NCI-H526 treated with DMSO at 0.1 percent for 48 hours (cell line): ENCODE measurements around the gene LDB3.

Experiments used
- DNase-seq: peaks from one replicate; lab custom pipeline; 2025; lab: John Stamatoyannopoulos, UW

The LDB3 gene

DNA sequence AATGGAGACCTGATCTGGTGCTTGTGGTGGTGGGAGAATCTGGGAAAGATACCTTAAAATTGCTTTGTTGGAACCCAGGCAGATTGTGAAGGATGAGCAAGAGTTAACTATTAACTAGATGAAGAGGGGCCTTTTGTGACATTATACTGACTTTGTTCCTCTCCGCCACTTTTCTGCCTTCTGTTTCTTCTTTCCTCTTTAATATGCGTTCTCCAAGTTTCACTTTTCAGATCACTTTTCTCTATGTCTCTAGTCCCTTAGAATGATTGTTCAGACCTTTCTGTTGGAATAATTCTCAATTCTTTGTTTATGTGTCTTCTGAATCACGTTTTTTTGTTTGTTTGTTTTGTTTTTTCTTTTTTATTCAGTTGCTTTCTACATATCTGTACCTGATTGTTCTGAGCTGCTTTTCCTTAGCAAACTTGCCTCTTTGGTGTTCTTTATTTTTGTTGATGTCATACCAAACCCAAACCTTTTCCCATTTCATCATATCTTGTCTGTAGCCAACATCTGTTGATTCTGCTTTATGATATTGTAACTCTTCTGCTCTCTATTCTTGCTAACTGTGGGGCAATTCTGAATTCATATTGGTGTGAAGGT lies 90.9 kb downstream of the LDB3 start:
- DNase-seq, result no peak

DNA sequence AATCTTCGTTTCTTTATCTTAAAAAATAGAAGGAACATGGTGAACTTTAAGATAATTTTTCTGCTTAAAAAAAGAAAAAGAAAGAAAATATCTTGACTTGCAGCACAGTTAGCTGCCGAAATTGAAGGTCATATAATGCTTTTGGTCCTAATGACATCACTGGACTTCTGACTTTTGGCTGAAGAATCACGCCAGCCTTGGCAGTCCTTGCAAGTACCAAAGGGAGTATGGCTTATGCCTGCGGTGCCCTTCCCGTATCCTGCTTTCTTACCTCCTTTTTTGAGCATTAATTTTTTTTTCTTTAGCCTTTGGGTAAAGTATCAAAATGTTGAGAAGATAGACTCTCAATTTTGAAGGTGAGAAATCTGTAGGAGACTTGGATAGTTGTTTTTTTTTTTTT lies 95.1 kb downstream of the LDB3 start:
- DNase-seq, result no peak

DNA sequence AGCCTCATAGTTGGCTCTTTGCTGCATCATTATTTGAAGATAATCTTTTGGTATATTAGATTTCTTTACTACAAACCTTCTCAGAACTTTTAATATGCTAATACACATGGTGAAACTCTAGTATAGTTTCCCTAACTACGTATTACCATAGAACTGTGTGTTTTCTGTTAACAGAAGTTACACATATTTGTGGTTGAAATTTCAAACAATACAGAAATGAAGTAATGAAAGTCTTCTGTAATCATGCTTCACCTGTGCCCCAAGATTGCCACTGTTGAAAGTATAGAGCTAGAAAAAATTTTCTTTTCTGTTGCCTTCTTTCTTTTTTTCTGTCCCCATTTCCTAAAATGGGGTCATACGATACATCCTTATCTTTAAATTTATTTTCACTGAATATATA lies 97.2 kb downstream of the LDB3 start:
- no peak for DNase-seq

GRCh38 chr10:86768412-86769062 lies 100.2 kb downstream of the LDB3 start:
- DNase-seq, result no peak

DNA sequence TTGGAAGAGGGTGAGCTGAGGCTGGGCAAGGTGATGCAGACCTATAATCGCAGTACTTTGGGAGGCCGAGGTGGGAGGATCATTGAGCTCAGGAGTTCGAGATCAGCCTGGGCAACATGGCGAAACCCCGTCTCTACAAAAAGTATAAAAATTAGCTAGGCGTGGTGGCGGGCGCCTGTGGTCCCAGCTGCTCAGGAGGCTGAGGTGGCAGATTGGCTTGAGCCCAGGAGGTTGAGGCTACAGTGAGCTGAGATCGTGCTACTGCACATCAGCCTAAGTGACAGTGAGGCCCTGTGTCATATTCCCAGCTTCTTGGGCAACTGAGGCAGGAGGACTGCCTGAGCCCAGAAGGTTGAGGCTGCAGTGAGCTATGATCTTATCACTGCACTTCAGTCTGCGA lies 101.7 kb downstream of the LDB3 start:
- no peak for DNase-seq

- DNase-seq, result no peak
Measured at GRCh38 chr10:86770412-86770960, 102.2 kb downstream of the LDB3 start.

GRCh38 chr10:86773498-86773897 lies 105.2 kb downstream of the LDB3 start:
- no peak for DNase-seq

DNA sequence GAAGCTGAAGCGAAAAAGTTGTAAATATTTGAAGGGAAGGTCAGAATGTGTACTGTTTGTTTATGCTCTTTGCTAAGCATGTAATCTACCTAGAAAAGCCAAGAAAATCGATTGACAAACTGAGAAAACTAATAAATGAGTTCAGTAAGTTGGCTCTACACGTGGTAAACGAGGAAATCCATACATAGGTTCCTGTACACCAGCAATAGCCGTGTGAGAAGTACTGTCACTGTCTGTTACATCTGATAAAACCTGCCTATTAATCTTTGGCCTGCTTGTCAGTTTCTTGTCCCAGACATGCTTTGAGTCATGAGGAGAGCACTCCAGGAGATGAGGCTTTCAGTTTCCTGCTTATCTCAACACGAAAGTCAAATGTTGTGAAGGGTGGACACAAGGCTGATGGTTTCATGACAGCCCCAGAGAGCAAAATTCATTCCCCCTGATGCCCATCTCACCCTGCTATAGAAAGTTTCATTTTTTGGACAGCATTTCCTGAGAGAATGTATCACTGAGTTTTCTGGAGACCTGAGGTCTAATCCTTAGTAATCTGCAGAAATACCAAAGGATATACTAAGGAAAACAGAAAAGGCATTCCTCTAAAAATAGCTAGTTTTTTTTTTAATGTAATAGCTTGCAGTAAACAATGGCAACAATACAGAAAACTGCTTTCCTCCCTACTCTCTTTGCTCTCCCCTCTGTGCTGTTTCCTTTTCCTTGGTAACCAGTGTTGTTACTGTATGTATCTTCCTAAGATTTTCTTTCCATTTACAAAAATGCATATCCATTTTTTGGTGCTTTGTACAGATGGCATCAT lies 107.0 kb downstream of the LDB3 start:
- no peak for DNase-seq

- no peak for DNase-seq
Measured at GRCh38 chr10:86775870-86776180, 107.5 kb downstream of the LDB3 start.

GRCh38 chr10:86779220-86780017 lies 111.1 kb downstream of the LDB3 start:
- no peak for DNase-seq

DNA sequence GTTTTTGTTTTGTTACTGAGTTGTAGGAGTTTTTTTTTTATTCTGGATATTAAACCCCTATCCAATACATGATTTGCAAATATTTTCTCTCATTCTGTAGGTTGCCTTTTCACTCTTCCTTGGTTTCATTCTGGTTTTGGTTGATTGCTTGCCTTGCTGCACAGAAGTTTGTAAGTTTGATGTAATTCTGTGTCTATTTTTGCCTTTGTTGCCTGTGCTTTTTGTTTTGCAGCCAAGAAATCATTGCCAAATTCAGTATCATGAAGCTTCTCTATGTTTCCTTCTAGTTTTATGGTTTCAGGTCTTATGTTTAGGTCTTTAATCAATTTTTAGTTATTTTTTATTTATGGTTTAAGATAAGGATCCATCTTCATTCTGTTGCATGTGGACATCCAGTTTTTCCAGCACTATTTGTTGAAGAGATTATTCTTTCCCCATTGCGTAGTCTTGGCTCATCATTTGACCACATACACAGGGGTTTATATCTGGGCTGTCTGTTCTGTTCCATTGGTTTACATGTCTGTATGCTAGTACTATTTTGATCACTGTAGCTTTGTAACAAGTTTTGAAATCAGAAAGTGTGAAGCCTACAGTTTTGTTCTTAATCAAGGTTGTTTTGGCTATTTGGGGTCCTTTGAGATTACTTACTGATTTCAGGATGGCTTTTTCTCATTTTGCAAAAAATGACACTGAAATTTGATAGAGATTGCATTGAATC lies 114.5 kb downstream of the LDB3 start:
- no peak for DNase-seq

GRCh38 chr10:86785037-86785436 lies 116.7 kb downstream of the LDB3 start:
- no peak for DNase-seq
